OCI-M1 (cell line): ENCODE data around the gene RAB3D.
A peak's percentile ranks its signal among the peaks of the same experiment; 100 is the strongest.
"Not testable (repeated sequence)": the region's sequence is repeated elsewhere in the genome, so short reads cannot be mapped to it uniquely, and the experiment has no call there.

Experiments used
- DNase-seq: peaks from one replicate; lab custom pipeline; 2025; lab: John Stamatoyannopoulos, UW

RAB3D gene

DNA sequence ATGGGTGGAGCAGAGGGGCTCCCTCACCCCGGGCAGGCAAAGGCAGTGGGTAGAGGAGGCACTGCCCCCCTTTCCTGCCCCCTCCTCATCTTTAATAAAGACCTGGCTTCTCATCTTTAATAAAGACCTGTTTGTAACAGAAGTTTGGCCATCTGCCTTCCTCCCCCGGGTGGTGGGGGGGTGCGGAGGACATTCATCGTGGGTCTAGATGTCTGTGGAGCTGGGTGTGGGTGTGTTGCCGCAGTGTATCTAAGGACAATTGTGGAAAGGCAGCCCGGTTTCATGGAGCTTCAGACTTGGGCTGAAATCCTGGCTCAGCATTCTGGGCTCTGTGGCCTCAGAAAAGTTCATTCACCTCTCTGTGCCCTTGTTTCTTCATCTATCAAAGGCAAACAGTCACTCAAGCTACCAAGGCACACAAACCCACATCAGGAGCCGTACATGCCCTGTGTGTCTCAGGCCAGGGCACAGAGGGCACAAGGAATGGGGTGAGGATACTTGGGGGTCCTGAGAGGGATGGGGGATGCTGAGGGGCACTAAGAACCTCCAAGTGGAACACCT, 26.2 kb upstream of the RAB3D start:
- no peak for DNase-seq

DNA sequence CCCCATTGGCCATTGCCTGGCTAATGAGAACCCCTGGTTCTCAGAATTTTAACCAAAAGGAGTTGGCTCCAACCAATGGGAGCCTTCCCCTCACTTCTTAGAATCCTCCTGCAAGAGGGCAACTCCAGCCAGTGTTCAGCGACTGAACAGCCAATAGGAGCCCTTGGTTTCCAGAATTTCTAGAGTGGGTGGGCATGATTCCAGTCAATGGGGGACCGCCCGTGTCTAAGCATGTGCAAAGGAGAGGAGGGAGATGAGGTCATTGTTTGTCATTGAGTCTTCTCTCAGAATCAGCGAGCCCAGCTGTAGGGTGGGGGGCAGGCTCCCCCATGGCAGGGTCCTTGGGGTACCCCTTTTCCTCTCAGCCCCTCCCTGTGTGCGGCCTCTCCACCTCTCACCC, 25.5 kb upstream of the RAB3D start:
- peak; percentile 46 for DNase-seq

DNA sequence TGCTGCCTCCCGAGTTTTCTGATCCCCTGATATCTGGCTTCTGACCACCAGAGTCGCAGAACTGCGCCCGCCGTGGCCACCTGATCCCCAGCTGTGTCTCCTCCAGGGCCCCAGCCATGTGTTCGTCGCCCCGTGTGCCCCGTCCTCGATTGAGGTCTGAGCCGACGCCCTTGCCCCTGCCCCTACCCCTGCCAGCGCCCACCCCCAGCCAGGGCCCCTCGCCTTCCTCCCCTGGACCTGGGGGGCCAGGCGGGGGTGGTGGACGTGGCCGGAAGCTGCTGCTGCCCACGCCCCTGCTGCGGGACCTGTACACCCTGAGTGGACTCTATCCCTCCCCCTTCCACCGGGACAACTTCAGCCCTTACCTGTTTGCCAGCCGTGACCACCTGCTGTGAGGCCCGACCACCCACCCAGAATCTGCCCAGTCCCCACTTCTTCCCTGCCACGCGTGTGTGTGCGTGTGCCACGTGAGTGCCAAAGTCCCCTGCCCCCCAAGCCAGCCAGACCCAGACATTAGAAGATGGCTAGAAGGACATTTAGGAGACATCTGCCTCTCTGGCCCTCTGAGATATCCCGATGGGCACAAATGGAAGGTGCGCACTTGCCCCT, 24.9 kb upstream of the RAB3D start:
- DNase-seq, result no peak

DNA sequence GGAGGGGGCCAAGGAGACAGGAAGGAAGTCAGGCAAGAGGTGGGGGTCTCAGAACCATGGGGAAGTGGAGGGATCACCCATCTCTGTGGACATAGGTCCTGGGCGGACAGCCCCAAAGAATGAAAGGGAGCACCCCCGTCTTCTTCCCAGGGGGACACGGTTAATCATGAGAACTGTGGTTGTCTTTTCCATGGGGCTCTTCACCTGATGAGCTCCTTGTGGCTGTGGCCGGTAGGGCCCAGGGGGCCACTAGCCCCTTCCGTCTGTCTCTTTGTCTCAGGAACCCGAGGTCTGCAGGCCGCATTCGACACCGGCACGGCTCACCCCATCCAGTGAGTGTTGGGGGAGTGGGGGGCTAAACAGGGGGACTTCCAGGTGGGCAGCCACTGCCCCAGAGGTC, 24.4 kb upstream of the RAB3D start:
- DNase-seq, result no peak

DNA sequence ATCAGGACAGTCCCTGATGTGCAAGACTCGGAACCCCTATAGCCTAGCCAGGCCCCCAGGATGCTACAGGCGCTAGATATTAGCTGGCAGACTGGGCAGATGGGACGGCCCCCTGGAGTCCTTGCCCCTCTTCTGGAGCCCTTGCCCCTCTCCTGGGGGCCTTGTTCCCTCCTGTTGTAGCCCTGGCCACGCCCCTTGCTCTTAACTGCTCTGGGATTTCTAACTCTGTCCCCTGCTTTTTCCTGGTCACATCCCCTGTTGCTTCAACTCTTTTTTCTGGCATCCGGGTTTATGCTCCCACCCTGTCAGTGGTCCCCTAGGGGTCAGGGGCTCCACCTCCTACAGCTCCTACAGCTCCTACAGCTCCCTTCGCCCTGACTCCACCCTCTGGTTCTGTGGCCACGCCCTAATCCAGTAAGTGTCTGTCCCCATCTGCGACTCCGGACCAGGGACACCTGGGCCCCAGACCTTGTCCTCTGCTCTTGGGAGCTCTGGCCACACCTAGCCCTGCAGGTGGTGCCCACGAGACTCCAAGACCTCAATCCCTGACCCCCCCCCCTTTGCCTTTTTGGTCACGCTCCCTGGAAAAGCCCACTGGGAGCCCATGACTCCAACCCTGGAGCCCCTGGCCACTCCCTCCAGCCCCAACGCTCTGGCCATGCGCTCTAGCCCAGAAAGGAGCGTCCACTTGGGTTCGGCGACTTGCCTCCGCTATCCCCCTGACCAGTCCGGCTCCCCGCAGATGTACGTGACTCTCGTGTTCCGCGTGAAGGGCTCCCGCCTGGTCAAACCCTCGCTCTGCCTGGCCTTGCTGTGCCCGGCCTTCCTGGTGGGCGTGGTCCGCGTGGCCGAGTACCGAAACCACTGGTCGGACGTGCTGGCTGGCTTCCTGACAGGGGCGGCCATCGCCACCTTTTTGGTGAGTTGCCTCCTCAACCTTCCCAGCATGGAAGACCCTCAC, 22.6 kb upstream of the RAB3D start:
- no peak for DNase-seq

DNA sequence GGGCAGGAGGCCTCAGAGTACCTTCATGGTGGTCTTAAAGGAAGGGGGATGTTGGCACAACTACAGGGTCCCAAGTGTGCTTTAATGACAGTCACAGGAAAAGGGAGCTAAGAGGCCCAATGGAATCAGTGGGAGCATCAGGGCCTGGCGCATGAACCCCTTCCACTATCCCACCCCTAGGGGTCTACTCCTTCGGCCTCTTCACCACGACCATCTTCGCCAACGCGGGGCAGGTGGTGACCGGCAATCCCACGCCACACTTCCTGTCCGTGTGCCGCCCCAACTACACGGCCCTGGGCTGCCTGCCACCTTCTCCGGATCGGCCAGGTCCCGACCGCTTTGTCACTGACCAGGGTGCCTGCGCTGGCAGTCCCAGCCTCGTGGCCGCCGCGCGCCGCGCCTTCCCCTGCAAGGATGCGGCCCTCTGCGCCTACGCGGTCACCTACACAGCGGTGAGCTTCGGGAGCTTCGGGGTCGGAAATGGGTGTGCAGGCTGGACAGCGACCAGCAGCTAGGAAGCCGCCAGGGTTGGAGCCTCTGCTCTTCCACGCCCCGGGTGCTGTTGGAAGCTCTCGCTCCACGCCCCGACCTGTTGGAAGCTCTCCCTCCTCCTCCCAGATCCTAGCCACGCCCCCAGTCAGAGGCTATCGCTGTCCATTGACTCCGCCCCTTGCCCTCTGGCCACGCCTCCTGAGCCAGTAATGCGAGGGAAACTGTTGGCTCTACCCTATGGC, 21.7 kb upstream of the RAB3D start:
- DNase-seq, result peak; percentile 70

DNA sequence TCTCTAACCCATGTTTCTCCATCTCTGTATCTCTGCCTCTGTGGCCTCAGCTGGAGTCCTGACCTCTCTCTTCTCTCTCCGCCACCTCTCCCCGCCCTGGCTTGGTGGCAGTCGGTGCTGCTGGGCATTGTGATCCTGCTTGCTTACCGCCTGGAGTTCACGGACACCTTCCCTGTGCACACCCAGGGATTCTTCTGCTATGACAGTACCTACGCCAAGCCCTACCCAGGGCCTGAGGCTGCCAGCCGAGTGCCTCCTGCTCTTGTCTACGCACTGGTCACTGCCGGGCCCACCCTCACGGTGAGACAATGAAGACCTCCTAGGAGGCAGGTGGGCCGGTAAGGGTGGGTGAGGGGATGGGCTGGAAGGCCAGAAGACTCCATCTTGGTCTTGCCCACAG, 20.0 kb upstream of the RAB3D start:
- no peak for DNase-seq

DNA sequence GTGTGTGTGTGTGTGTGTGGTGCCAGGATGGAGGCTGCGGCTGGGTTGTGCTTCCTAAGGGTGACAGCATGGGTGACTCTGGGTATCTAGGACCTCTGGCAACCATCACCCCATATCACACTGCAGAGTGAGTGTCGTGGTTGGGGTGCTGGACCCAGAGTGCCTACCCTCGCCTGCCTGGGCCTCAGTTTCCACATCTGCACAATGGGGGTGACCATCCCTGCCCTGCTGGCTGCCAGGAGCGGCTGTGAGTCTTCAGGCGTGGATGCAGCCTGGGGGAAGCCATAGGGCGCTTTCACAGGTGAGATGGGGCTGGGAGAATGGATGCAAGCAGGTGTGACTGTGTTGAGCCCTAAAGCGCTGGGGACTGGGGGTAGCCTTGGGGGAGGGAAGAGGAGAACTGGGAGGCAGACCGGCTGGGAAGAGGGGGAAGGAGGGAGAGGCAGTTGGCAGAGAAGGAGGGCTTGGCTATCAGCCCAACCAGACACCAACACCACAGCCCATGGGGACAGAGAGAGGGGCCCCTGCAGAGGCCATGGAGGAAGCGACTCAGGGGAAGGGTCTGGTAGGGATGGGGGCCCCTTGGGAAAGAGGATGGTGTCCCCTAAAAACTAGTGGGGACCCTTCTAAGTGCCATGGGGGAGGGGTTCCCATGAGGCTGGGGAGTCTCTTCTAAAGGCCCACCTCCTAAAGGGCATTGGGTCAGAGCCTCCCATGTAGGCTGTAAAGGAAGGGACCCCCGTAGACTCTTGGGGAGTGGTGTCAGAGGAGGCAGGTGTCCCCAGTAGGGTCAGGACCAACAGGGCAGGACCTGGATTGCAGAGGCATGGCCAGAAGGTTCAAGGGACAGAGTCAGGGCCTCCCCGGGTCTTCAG, 17.5 kb upstream of the RAB3D start:
- no peak for DNase-seq

DNA sequence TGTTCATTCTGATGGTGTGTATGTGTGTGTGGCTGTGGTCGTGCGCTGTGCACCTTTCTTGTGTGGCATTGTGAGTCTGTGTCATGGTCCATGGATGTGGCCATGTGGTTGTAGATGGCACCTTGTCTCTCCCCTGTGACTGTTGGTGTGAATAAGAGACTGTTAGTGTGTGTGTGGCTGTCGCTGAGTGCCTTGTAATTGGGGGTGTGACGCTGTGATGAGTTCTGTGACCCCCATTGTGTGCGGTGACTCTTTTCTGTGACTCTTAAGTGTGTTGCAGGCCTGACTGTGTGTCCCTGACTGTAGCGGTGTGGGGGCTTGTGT, 16.6 kb upstream of the RAB3D start:
- no peak for DNase-seq

DNA sequence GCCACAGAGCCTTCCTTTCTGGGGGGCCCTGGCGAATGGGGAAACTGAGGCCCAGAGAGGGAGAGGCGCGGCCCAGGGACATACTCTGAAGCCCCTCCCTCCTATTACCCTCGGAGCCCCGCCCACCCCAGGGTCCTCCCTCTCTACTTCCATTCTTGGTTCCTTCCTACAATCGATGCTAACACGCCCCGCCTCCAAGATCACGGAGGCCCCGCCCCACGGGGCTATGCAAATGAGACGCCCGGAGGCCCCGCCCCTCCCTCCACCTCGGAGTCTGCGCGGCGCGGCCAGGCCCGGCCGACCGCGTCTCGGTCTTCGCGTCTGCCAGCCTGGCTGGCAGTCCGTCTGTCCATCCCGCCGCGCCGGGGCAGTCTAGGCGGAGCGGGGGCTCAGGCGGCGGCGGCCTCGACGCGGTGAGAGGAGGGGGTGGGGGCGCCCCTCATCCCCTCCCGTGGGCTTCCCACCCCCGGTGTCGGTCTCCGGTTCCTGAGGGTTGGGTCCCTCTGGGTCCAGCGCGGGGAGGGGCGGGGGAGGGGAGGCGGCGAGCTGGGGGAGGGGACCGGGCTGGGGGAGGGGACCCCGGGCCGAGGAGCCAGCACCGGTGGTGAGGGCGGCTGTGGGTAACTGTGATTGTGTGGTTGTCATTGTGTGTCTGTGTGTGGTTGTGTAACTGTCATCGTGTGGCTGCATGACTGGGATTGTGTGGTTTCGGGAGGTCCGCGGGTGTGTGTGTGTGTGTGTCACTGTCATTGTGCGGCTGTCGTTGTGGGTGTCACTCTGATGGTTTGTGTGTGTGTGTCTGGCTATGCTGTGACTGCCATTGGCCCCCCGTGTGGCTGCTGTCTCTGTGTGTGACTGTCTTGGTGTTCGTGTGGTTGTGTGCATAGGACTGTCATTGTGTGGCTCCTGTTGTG, 16.0 kb upstream of the RAB3D start, which contains the start of gene PLPPR2:
TSS of gene PLPPR2 (plus strand) at position 273 of the 914 bp plus-strand sequence. CDS start 2,242 bp downstream, outside the sequence.
- peak; percentile 100 for DNase-seq

DNA sequence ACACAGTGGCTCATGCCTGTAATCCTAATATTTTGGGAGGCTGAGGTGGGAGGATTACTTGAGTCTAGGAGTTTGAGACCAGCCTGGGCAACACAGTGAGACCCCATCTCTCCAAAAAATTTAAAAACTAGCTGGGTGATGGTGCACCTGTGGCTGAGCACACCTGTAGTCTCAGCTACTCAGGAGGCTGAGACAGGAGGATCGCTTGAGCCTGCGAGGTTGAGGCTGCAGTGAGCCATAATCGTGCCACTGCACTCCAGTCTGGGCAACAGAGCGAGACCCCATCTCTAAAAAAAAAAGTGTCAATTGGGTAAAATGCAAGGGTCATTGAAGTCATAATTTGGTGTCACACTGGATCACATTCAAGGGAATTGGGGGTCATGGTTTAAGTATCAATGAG, 14.6 kb upstream of the RAB3D start:
- DNase-seq, result not testable (repeated sequence)

DNA sequence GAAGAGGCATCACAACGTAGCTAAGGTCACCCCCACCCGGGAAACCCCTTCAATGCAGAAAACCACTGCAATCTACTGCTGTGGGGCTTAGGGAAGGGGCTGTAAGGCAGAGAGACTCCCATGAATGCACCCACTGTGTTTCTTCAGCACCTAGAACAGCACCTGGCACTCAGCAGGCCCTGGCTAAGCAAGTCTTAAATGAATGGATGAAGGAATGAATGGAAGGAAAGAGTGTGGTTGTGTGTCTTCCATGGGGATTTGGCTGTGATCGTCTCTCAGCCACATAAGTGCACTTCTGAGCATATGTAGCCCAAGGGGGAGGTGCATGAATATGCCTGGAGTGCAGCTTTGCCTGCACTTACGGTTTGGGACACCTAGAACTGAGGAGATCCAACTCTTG, 9.7 kb upstream of the RAB3D start:
- DNase-seq, result no peak

DNA sequence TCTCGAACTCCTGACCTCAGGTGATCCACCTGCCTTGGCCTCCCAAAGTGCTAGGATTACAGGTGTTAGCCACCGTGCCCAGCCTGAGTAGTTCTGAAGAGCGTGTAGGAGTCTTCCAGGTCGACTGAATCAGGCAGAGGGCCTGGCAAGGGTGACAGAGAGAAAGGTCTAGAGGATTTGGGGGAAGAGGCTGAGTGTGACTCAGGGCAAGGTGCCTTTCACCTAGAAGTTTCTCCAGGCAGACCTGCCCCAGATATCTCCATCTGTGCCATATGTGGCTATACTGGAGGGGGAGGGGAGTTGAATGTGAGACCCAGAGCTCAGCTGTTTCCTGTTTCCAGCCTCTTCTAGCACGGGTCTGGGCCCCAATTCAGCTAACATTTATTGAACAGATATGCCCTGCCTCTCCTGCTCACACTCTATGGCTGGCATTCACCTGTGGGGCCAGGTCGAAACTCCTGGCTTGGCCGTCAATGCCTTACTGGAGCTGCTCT, 8.1 kb upstream of the RAB3D start:
- DNase-seq, result no peak

DNA sequence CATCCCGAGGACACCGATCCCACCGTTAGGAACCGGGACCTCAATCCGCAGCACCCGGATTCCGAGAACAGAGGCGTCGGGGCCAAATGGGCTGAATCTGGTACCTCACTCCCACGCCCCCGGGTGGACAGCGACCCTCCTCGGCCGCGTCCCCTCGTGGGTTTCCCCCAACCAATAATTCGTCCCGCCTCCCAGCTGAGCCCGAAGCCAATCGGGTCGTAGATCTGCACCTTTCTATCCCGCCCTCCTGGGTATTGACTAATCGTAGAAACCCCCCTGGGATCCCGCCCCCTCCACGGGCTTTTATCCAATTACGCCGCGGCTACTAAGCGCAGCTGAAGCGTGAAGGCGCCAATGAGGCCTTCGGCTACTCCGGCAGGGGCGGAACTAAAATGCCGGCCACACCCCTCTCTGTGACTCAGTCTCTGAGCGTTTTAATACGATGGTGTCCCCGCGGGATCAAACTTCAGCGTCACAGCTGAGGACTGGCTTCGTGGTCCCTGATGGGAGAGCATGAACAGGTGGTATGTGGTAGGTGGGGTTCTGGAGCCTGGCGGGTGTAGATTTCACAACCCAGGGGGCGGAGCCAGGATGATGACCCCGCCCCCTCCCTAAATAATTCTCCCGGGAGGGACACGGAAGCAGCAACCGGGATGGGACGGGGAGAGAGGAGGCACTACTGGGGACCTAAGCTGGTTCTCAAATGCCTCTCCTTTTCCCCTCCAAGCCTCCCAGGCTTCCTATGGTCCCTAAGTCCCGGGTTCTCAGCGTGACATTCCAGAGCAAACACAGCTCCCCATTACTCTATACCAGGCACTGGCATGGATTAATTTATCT, 6.9 kb upstream of the RAB3D start, which contains the start of the genes CCDC159 and TMEM205:
TSS of gene CCDC159 (plus strand) at position 416 of the 837 bp plus-strand sequence. CDS start at position 504, 88 bp downstream.
TSS of gene TMEM205 (minus strand) at position 165 of the 837 bp plus-strand sequence. CDS start 649 bp downstream, outside the sequence.
- DNase-seq, result peak; percentile 100

DNA sequence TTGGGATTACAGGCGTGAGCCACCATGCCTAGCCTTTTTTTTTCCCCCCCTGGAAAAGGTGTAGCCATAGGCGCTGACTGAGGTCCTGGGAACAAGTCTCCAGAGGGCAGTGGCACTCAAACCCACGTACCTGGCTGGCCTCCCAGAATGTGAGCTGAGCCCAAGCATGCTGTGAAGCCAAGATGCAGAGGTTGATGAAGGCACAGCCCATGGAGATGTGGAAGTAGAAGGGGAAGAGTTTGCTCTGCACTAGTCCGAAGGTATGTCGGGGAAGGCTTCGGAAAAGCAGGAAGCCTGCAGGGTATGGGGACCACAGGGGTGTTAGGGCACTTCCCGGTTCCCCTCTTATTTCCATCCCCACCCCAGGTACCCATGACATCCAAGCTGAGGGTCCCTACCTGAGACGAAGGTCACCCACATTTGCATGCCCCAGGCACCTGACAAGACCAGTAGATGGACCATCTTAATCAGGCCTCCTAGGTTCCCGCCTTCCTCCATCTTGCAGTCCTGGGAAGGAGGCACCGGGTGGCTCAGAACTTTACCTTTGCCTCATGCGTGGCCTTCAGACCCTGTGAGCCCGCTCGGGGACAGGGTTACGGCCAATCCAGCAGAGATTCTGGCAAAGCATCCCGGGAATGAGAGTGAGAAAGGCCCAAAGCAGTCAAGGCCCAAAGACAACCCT, 5.8 kb upstream of the RAB3D start:
- DNase-seq, result no peak

DNA sequence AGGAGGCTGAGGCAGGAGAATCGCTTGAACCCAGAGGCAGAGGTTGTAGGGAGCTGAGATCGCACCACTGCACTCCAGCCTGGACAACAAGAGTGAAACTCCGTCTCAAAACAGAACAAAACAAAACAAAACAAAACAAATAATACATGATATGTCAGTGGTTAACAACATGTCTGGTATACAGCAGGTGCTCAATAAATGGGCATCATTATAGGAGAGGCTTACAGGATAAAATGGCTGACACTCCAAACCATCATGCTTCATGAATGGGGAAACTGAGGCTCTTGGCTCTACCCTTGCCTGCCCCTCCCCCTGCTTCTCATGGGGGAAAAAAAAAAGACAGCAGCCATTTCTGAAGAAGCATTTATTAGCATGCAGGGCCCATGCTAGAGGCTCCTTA, 3.0 kb upstream of the RAB3D start:
- no peak for DNase-seq

DNA sequence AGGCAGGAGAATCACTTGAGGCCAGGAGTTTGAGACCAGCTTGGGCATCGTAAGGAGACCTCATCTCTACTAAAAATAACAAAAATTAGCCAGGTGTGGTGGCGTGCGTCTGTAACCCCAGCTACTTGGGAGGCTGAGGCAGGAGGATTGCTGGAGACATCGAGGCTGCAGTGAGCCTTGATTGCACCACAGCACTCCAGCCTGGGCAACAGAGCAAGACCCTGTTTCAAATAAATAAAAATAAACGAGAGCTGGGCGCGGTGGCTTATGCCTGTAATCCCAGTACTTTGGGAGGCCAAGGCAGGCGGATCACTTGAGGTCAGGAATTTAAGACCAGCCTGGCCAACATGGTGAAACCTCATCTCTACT, 626 bp upstream of the RAB3D start:
- not testable (repeated sequence) for DNase-seq

DNA sequence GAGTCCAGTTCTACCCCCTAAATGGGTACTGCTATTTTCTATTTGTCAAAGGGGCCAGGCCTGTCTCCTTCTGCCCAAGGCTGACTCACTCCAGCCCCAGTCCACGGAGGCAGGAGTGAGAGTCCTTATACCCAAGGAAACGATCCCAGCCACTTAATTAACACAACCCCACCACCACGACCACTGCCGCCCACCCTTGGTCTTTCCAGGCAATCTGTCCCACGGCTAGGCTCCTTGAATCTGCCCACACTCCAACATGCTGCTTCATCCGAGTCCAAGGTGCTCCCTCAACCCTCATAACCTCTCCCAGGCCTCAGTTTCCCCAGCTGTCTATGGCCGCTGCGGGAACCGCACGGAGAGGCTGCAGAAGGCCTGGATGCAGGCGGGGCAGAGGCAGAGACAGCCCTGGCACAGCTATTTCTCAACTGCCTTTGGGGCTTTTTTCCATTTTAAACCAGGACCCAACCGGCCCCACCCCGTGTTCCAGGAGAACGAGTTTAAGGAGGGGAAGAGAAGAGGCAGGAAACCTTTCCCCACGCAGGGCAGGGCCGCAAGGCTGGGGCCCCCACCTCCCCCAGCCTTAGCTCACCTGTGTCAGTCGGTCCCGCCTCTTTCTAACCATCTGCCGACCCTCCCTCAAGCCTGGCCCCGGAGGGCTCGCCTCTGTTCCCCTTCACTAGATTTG, 746 bp downstream of the RAB3D start:
- no peak for DNase-seq
